IMR-90 (cell line): Measurements from ENCODE around the gene DIRAS2. TPM values are rescaled to one million over a fixed set of nuclear protein-coding genes. Genes with fewer than 3 reads are reported as not detected.

Source experiments
- ATAC-seq: fragments of 200-7000 bp; cut with Tn5 transposase; 2 replicates; pipeline ENCODE4 v1.9.1; 2020; ENCODE audit warnings: low read depth, mild to moderate bottlenecking, moderate library complexity
- BruUV-seq: library from RNA; stranded (reverse); fragments of 400-500 nt; replicated peaks from 2 replicates; lab custom pipeline; 2021; lab: Mats Ljungman, UMichigan
- CTCF ChIA-PET: fragments of 300-600 bp; formaldehyde crosslinking; extraction: SDS; loops from one replicate; lab custom pipeline; 2021; ENCODE audit warnings: antibody characterized with exemption; lab: Yijun Ruan, JAX
- POLR2A ChIA-PET: fragments of 300-600 bp; sonication (Branson Sonifier 250); formaldehyde crosslinking; loops from one replicate; lab custom pipeline; 2022; ENCODE audit warnings: antibody characterized with exemption; ENCODE audit not compliant: unreplicated experiment; lab: Charles Lee
- DNase-seq: peaks from one replicate; pipeline ENCODE4 v3.0.0; 2013
- H2AFZ ChIP-seq: replicated peaks from 2 replicates; pipeline ENCODE3; 2013; ENCODE audit warnings: low read length, mild to moderate bottlenecking; ENCODE audit not compliant: poor library complexity
- H2AK5ac ChIP-seq: 2 replicates; pipeline ENCODE4 v1.6.1; 2013; ENCODE audit warnings: low read depth, low read length, inconsistent platforms
- H2AK9ac ChIP-seq: replicated peaks from 2 replicates; pipeline ENCODE3; 2013; ENCODE audit warnings: mild to moderate bottlenecking, low read depth, low read length, moderate library complexity; ENCODE audit not compliant: poor library complexity
- H2BK120ac ChIP-seq: 2 replicates; pipeline ENCODE4 v1.6.1; 2013; ENCODE audit warnings: low read depth, low read length, inconsistent platforms
- H2BK15ac ChIP-seq: 3 replicates; pipeline ENCODE4 v1.6.1; 2013; ENCODE audit warnings: low read depth, low read length, inconsistent platforms
- H2BK20ac ChIP-seq: 2 replicates; pipeline ENCODE4 v1.6.1; 2013; ENCODE audit warnings: low read depth, mild to moderate bottlenecking, inconsistent platforms, low read length, moderate library complexity
- H2BK5ac ChIP-seq: 2 replicates; pipeline ENCODE4 v1.6.1; 2013; ENCODE audit warnings: mild to moderate bottlenecking, low read depth, low read length, inconsistent platforms; ENCODE audit not compliant: poor library complexity, severe bottlenecking
- H3K14ac ChIP-seq: replicated peaks from 2 replicates; pipeline ENCODE4 v1.6.1; 2013; ENCODE audit warnings: low read depth, low read length, inconsistent platforms
- H3K18ac ChIP-seq: 2 replicates; pipeline ENCODE4 v1.6.1; 2013; ENCODE audit warnings: low read depth, low read length, control low read depth
- H3K23ac ChIP-seq: 2 replicates; pipeline ENCODE4 v1.6.1; 2013; ENCODE audit warnings: low read depth, low read length, inconsistent platforms
- H3K27ac ChIP-seq: 2 replicates; pipeline ENCODE4 v1.5.1; 2013; ENCODE audit warnings: mild to moderate bottlenecking, control low read depth, low read length; ENCODE audit not compliant: insufficient read depth
- H3K27me3 ChIP-seq: 2 replicates; pipeline ENCODE4 v1.6.1; 2013; ENCODE audit warnings: low read length; ENCODE audit not compliant: control insufficient read depth, insufficient read depth
- H3K36me3 ChIP-seq: 2 replicates; pipeline ENCODE4 v1.6.1; 2013; ENCODE audit warnings: low read length, mixed read lengths; ENCODE audit not compliant: control insufficient read depth, insufficient read depth
- H3K4ac ChIP-seq: 2 replicates; pipeline ENCODE4 v1.6.1; 2013; ENCODE audit warnings: low read depth, low read length, inconsistent platforms
- H3K4me1 ChIP-seq: 2 replicates; pipeline ENCODE4 v1.6.1; 2013; ENCODE audit warnings: low read length, mixed read lengths; ENCODE audit not compliant: control insufficient read depth, insufficient read depth
- H3K4me2 ChIP-seq: 2 replicates; pipeline ENCODE4 v1.6.1; 2013; ENCODE audit warnings: low read depth, mild to moderate bottlenecking, control low read depth, low read length, moderate library complexity
- H3K4me3 ChIP-seq: 2 replicates; pipeline ENCODE4 v1.5.1; 2013; ENCODE audit warnings: low read depth, mild to moderate bottlenecking, control low read depth, low read length, moderate library complexity; ENCODE audit not compliant: insufficient read depth
- H3K56ac ChIP-seq: 2 replicates; pipeline ENCODE4 v1.6.1; 2013; ENCODE audit warnings: low read length, inconsistent platforms; ENCODE audit not compliant: insufficient read depth; ENCODE audit errors: extremely low read depth
- H3K79me1 ChIP-seq, 2 experiments: 2 replicates each; pipeline ENCODE4 v1.6.1; 2013; ENCODE audit warnings: low read length in 2 of 2, inconsistent platforms in 1 of 2, low read depth in 1 of 2
- H3K9ac ChIP-seq: 2 replicates; pipeline ENCODE4 v1.6.1; 2013; ENCODE audit warnings: low read depth, low read length, control low read depth
- H3K9me1 ChIP-seq: 2 replicates; pipeline ENCODE4 v1.6.1; 2013; ENCODE audit warnings: low read length, inconsistent platforms; ENCODE audit not compliant: insufficient read depth
- H3K9me3 ChIP-seq: 2 replicates; pipeline ENCODE4 v1.6.1; 2013; ENCODE audit warnings: low read length; ENCODE audit not compliant: control insufficient read depth, insufficient read depth
- H4K20me1 ChIP-seq: 2 replicates; pipeline ENCODE4 v1.6.1; 2013; ENCODE audit warnings: low read length, inconsistent platforms; ENCODE audit not compliant: insufficient read depth
- H4K5ac ChIP-seq: 2 replicates; pipeline ENCODE4 v1.6.1; 2013; ENCODE audit warnings: mild to moderate bottlenecking, low read depth, low read length, control low read depth
- H4K8ac ChIP-seq, 2 experiments: 2 replicates each; pipeline ENCODE4 v1.6.1; 2013; ENCODE audit warnings: low read depth in 2 of 2, low read length in 2 of 2, control low read depth in 1 of 2, inconsistent platforms in 1 of 2
- H4K91ac ChIP-seq: 2 replicates; pipeline ENCODE4 v1.6.1; 2013; ENCODE audit warnings: low read depth, low read length, inconsistent platforms; ENCODE audit not compliant: insufficient read depth
- BHLHE40 ChIP-seq: fragments of 150-350 bp; IDR thresholded peaks from 2 replicates; pipeline ENCODE4 v1.6.1; 2016; ENCODE audit warnings: mild to moderate bottlenecking, low read depth, low read length
- CEBPB ChIP-seq: IDR thresholded peaks from 2 replicates; pipeline ENCODE4 v1.6.1; 2012; ENCODE audit warnings: low read depth, low read length, improper control_type of control experiment
- CHD1 ChIP-seq: IDR thresholded peaks from 2 replicates; pipeline ENCODE4 v1.6.1; 2012; ENCODE audit warnings: low read depth, low read length, improper control_type of control experiment
- CTCF ChIP-seq: conservative IDR thresholded peaks from 2 replicates; pipeline ENCODE4 v1.5.1; 2012; ENCODE audit warnings: mild to moderate bottlenecking, low read depth, low read length, improper control_type of control experiment
- ELK1 ChIP-seq: fragments of 150-350 bp; IDR thresholded peaks from 2 replicates; pipeline ENCODE4 v1.6.1; 2016; ENCODE audit warnings: low read depth, mild to moderate bottlenecking, low read length, moderate library complexity, borderline replicate concordance
- FOS ChIP-seq: fragments of 150-350 bp; IDR thresholded peaks from 2 replicates; pipeline ENCODE4 v1.6.1; 2016; ENCODE audit warnings: low read depth, low read length
- MAFK ChIP-seq: IDR thresholded peaks from 2 replicates; pipeline ENCODE4 v1.6.1; 2012; ENCODE audit warnings: low read depth, low read length, improper control_type of control experiment
- MAZ ChIP-seq: IDR thresholded peaks from 2 replicates; pipeline ENCODE4 v1.6.1; 2012; ENCODE audit warnings: low read depth, mild to moderate bottlenecking, low read length, improper control_type of control experiment, moderate library complexity, borderline replicate concordance
- MXI1 ChIP-seq: IDR thresholded peaks from 2 replicates; pipeline ENCODE4 v1.6.1; 2012; ENCODE audit warnings: low read depth, mild to moderate bottlenecking, low read length, moderate library complexity, borderline replicate concordance
- NFE2L2 ChIP-seq: fragments of 150-350 bp; IDR thresholded peaks from 2 replicates; pipeline ENCODE4 v1.6.1; 2016; ENCODE audit warnings: low read depth, mild to moderate bottlenecking, low read length
- POLR2A ChIP-seq: IDR thresholded peaks from 2 replicates; pipeline ENCODE4 v1.6.1; 2012; ENCODE audit warnings: mild to moderate bottlenecking, low read depth, low read length
- RAD21 ChIP-seq: IDR thresholded peaks from 2 replicates; pipeline ENCODE4 v1.6.1; 2012; ENCODE audit warnings: low read length, improper control_type of control experiment
- RFX5 ChIP-seq: IDR thresholded peaks from 2 replicates; pipeline ENCODE4 v1.8.0; 2012; ENCODE audit warnings: low read depth, mild to moderate bottlenecking, low read length, moderate library complexity
- SMC3 ChIP-seq: fragments of 150-350 bp; IDR thresholded peaks from 2 replicates; pipeline ENCODE4 v1.6.1; 2016; ENCODE audit warnings: low read depth, mild to moderate bottlenecking, antibody characterized with exemption, low read length, moderate library complexity
- USF2 ChIP-seq: fragments of 150-350 bp; IDR thresholded peaks from 2 replicates; pipeline ENCODE4 v1.6.1; 2017; ENCODE audit warnings: mild to moderate bottlenecking, antibody characterized with exemption, low read length, low read depth
- WGBS, 2 experiments: methylation state at CpG; one replicate each; pipeline versions ENCODE4 v1.1.5 to v1.1.7; 2013; ENCODE audit warnings: missing lambda C conversion rate in 2 of 2; ENCODE audit not compliant: insufficient read length in 1 of 2; ENCODE audit errors: extremely low coverage in 2 of 2; 5-methylcytosine and 5-hydroxymethylcytosine counted together
- dilution Hi-C: fragments of 300-500 bp; cut with HindIII; formaldehyde crosslinking; loops from one replicate; pipeline ENCODE4 v1.14.3; 2018; ENCODE audit warnings: low sequenced_read_pairs; ENCODE audit not compliant: unreplicated experiment
- in situ Hi-C: fragments of 300-500 bp; cut with MboI; formaldehyde crosslinking; loops from 3 replicates; pipeline ENCODE4 v1.14.3; 2019; ENCODE audit warnings: low sequenced_read_pairs, inconsistent platforms, mixed read lengths
- intact Hi-C: fragments of 100-400 bp; cut with micrococcal nuclease; formaldehyde crosslinking; loops from 2 replicates; pipeline ENCODE4 v1.10.0; 2022
- polyA plus RNA-seq, 3 experiments: library from polyadenylated mRNA; depleted of rRNA; stranded (reverse); fragments of >200 nt; gene quantifications; 2 replicates each; pipeline ENCODE4 v1.2.3, GENCODE V29; 2012; ENCODE audit warnings: low replicate concordance in 1 of 3
- total RNA-seq: library from RNA; depleted of rRNA; stranded (reverse); fragments of >200 nt; gene quantifications from 2 replicates; pipeline ENCODE4 v1.2.3, GENCODE V29; 2012

Gene DIRAS2
- total and polyA plus RNA-seq, 2 of the 4 experiments (the other 2 are of a cell fraction): not detected

GRCh38 chr9:90651246-90651645 lies 8.6 kb upstream of the DIRAS2 start:
- no peak overlapping the region for H3K4me2 ChIP-seq
- in situ Hi-C loops: no loop called here
- no peak overlapping the region for H4K5ac ChIP-seq
- no peaks in the 10 kb centered on the region for H3K79me1 ChIP-seq
- H3K56ac ChIP-seq: no peak overlapping the region
- H2BK15ac ChIP-seq: no peak overlapping the region
- no peaks in the 10 kb centered on the region for H3K36me3 ChIP-seq
- no peak overlapping the region for H3K14ac ChIP-seq
- H3K4me1 ChIP-seq: no peaks in the 10 kb centered on the region
- TF ChIP-seq SMC3 (no peak), FOS (no peak), RFX5 (no peak), CEBPB (no peak), CHD1 (no peak), CTCF (no peak), BHLHE40 (no peak), POLR2A (no peak), ELK1 (no peak), RAD21 (no peak), MAZ (no peak), NFE2L2 (no peak), USF2 (no peak), MXI1 (no peak), MAFK (no peak)
- dilution Hi-C loops: no loop called here
- H3K27ac ChIP-seq: no peak overlapping the region
- H2BK20ac ChIP-seq: no peak overlapping the region
- H3K23ac ChIP-seq: no peak overlapping the region
- ChIA-PET POLR2A (interaction anchor here (0.6 kb wide), 1 partner anchor 303 kb away, joined by 10 read pairs; no protein-coding TSS in a partner anchor), CTCF (interaction anchor here (0.6 kb wide), 1 partner anchor 221 kb away, joined by 3 read pairs; no protein-coding TSS in a partner anchor)
- H2AFZ ChIP-seq: no peak overlapping the region
- DNase-seq: no peak
- intact Hi-C loops: no loop called here
- H4K20me1 ChIP-seq: no peaks in the 10 kb centered on the region
- no peak overlapping the region for H4K8ac ChIP-seq
- no peak overlapping the region for H2BK120ac ChIP-seq
- H4K91ac ChIP-seq: no peak overlapping the region
- H3K9ac ChIP-seq: no peak overlapping the region
- H3K27me3 ChIP-seq: no peaks in the 10 kb centered on the region
- H3K18ac ChIP-seq: no peak overlapping the region
- no peaks in the 10 kb centered on the region for H3K9me3 ChIP-seq
- no peaks in the 10 kb centered on the region for H3K9me1 ChIP-seq
- no peak overlapping the region for H3K4ac ChIP-seq
- ATAC-seq: no peak
- H3K4me3 ChIP-seq: no peak overlapping the region
- no TSS peak for BruUV-seq
- WGBS, 2 experiments: no CpG with 5 or more reads among the region's 1 CpG
- no peak overlapping the region for H2AK9ac ChIP-seq
- H2BK5ac ChIP-seq: no peak overlapping the region
- H2AK5ac ChIP-seq: no peak overlapping the region
